ENCODE data around the gene FGB. TPM values are rescaled to one million over a fixed set of nuclear protein-coding genes. Genes with fewer than 3 reads are reported as not detected.
A peak's percentile ranks its signal among the peaks of the same experiment; 100 is the strongest.

FGB gene
- total and polyA plus RNA-seq, 2 of the 13 experiments (the other 11 are each of a cell fraction or from before 2014, with no cell fraction given) = 226 to 784 TPM

DNA sequence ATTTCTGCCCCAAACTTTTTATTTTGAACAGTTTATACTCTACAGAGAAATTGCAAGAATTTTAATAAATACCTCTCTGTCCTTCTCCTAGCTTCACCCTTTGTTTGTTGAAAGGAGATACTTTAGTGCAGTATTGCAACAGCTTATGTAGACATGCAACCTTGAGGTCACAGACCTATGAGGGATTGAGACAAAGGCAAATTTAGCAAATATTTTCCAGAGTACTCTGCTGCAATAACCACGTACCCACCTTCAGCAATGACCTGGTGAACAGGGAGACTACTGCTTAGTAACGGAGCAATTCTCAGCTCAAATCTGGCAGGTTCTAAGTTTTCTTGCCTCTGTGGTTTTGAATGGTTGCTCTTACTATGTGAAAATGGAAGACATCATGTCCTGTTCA, 14.5 kb downstream of the FGB start (continued):
- TF ChIP-seq, protein P1, sequence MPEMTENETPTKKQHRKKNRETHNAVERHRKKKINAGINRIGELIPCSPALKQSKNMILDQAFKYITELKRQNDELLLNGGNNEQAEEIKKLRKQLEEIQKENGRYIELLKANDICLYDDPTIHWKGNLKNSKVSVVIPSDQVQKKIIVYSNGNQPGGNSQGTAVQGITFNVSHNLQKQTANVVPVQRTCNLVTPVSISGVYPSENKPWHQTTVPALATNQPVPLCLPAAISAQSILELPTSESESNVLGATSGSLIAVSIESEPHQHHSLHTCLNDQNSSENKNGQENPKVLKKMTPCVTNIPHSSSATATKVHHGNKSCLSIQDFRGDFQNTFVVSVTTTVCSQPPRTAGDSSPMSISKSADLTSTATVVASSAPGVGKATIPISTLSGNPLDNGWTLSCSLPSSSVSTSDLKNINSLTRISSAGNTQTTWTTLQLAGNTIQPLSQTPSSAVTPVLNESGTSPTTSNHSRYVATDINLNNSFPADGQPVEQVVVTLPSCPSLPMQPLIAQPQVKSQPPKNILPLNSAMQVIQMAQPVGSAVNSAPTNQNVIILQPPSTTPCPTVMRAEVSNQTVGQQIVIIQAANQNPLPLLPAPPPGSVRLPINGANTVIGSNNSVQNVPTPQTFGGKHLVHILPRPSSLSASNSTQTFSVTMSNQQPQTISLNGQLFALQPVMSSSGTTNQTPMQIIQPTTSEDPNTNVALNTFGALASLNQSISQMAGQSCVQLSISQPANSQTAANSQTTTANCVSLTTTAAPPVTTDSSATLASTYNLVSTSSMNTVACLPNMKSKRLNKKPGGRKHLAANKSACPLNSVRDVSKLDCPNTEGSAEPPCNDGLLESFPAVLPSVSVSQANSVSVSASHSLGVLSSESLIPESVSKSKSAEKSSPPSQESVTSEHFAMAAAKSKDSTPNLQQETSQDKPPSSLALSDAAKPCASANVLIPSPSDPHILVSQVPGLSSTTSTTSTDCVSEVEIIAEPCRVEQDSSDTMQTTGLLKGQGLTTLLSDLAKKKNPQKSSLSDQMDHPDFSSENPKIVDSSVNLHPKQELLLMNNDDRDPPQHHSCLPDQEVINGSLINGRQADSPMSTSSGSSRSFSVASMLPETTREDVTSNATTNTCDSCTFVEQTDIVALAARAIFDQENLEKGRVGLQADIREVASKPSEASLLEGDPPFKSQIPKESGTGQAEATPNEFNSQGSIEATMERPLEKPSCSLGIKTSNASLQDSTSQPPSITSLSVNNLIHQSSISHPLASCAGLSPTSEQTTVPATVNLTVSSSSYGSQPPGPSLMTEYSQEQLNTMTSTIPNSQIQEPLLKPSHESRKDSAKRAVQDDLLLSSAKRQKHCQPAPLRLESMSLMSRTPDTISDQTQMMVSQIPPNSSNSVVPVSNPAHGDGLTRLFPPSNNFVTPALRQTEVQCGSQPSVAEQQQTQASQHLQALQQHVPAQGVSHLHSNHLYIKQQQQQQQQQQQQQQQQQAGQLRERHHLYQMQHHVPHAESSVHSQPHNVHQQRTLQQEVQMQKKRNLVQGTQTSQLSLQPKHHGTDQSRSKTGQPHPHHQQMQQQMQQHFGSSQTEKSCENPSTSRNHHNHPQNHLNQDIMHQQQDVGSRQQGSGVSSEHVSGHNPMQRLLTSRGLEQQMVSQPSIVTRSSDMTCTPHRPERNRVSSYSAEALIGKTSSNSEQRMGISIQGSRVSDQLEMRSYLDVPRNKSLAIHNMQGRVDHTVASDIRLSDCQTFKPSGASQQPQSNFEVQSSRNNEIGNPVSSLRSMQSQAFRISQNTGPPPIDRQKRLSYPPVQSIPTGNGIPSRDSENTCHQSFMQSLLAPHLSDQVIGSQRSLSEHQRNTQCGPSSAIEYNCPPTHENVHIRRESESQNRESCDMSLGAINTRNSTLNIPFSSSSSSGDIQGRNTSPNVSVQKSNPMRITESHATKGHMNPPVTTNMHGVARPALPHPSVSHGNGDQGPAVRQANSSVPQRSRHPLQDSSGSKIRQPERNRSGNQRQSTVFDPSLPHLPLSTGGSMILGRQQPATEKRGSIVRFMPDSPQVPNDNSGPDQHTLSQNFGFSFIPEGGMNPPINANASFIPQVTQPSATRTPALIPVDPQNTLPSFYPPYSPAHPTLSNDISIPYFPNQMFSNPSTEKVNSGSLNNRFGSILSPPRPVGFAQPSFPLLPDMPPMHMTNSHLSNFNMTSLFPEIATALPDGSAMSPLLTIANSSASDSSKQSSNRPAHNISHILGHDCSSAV (CRISPR knock-in tag; IDR thresholded peaks at IDR 0.05; ENCODE audit: borderline replicate concordance) = no peak
- TF ChIP-seq PCBP1 (IDR thresholded peaks at IDR 0.05; ENCODE audit: borderline replicate concordance, low read depth, low read length) = no peak
- no peak for TF ChIP-seq ARHGAP35 (CRISPR knock-in tag; IDR thresholded peaks at IDR 0.05; ENCODE audit: borderline replicate concordance)
- TF ChIP-seq HCFC1 (IDR thresholded peaks at IDR 0.05; ENCODE audit: low read depth, low read length) = no peak
- TF ChIP-seq, protein P2, sequence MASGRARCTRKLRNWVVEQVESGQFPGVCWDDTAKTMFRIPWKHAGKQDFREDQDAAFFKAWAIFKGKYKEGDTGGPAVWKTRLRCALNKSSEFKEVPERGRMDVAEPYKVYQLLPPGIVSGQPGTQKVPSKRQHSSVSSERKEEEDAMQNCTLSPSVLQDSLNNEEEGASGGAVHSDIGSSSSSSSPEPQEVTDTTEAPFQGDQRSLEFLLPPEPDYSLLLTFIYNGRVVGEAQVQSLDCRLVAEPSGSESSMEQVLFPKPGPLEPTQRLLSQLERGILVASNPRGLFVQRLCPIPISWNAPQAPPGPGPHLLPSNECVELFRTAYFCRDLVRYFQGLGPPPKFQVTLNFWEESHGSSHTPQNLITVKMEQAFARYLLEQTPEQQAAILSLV (CRISPR knock-in tag; IDR thresholded peaks at IDR 0.05; ENCODE audit: borderline replicate concordance) = no peak
- no peak for TF ChIP-seq PLSCR1 (CRISPR knock-in tag; IDR thresholded peaks at IDR 0.05; ENCODE audit: borderline replicate concordance)
- no peak for TF ChIP-seq ZSCAN20 (CRISPR knock-in tag; IDR thresholded peaks at IDR 0.05; ENCODE audit: borderline replicate concordance)
- TF ChIP-seq ZNF773 (CRISPR knock-in tag; IDR thresholded peaks at IDR 0.05; ENCODE audit: borderline replicate concordance) = no peak
- TF ChIP-seq, protein P3, sequence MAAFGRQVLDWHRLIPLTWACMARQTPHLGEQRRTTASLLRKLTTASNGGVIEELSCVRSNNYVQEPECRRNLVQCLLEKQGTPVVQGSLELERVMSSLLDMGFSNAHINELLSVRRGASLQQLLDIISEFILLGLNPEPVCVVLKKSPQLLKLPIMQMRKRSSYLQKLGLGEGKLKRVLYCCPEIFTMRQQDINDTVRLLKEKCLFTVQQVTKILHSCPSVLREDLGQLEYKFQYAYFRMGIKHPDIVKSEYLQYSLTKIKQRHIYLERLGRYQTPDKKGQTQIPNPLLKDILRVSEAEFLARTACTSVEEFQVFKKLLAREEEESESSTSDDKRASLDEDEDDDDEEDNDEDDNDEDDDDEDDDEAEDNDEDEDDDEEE (CRISPR knock-in tag; IDR thresholded peaks at IDR 0.05) = no peak
- TF ChIP-seq LBX2 (CRISPR knock-in tag; IDR thresholded peaks at IDR 0.05; ENCODE audit: borderline replicate concordance) = no peak
- TF ChIP-seq ZNF510 (CRISPR knock-in tag; IDR thresholded peaks at IDR 0.05; ENCODE audit: low read depth) = no peak
- TF ChIP-seq ZNF710 (CRISPR knock-in tag; IDR thresholded peaks at IDR 0.05; ENCODE audit: borderline replicate concordance) = peak; percentile 44; the same call in 1 of the 2 replicates
- no peak; the same call in 1 of the 2 replicates for TF ChIP-seq SAFB2 (CRISPR knock-in tag; IDR thresholded peaks at IDR 0.05; ENCODE audit: borderline replicate concordance, low read depth)
